H54 (cell line): Measurements from ENCODE around the gene PDE2A.

Source experiments
- DNase-seq: peaks from one replicate; pipeline ENCODE4 v3.0.0; 2011; ENCODE audit warnings: low spot score, mixed read lengths; ENCODE audit not compliant: insufficient read length
- FAIRE-seq: peaks from 3 replicates; lab custom pipeline; 2011; peaks lifted over from hg19 to GRCh38; lab: Jason Lieb, UNC
- POLR2A ChIP-seq: IDR thresholded peaks from 2 replicates; pipeline ENCODE4 v1.6.1; 2011; ENCODE audit warnings: low read depth, mild to moderate bottlenecking, low read length

PDE2A gene

GRCh38 chr11:72624496-72625201, 49.6 kb downstream of the PDE2A start:
- no peak for FAIRE-seq
- DNase-seq = no peak
- no peak for TF ChIP-seq POLR2A

- FAIRE-seq = no peak
Observed at GRCh38 chr11:72623052-72623451, 51.2 kb downstream of the PDE2A start.

GRCh38 chr11:72621008-72621610, 53.1 kb downstream of the PDE2A start:
- FAIRE-seq (no peak), DNase-seq (no peak)

More at GRCh38 chr11:72623052-72623451, 51.2 kb downstream of the PDE2A start:
- no peak for TF ChIP-seq POLR2A
- DNase-seq = no peak

GRCh38 chr11:72618803-72619202, 55.4 kb downstream of the PDE2A start:
- TF ChIP-seq POLR2A = no peak
- FAIRE-seq (no peak), DNase-seq (no peak)

More at GRCh38 chr11:72621008-72621610, 53.1 kb downstream of the PDE2A start:
- TF ChIP-seq POLR2A = no peak

GRCh38 chr11:72617080-72617762, 57.0 kb downstream of the PDE2A start:
- DNase-seq (peak; percentile 43), FAIRE-seq (no peak)
- TF ChIP-seq POLR2A = no peak

- TF ChIP-seq POLR2A = no peak
- DNase-seq = no peak
- FAIRE-seq = no peak
Observed at GRCh38 chr11:72616655-72617054, 57.6 kb downstream of the PDE2A start.

- no peak for TF ChIP-seq POLR2A
- FAIRE-seq (no peak), DNase-seq (no peak)
Observed at GRCh38 chr11:72615329-72615728, 58.9 kb downstream of the PDE2A start.

- DNase-seq (no peak), FAIRE-seq (no peak)
- TF ChIP-seq POLR2A = no peak
Observed at GRCh38 chr11:72614381-72614780, 59.8 kb downstream of the PDE2A start.

- FAIRE-seq = no peak
- TF ChIP-seq POLR2A = no peak
- no peak for DNase-seq
Observed at GRCh38 chr11:72613977-72614376, 60.2 kb downstream of the PDE2A start.

GRCh38 chr11:72613450-72613849, 60.8 kb downstream of the PDE2A start:
- FAIRE-seq (no peak), DNase-seq (no peak)
- no peak for TF ChIP-seq POLR2A

GRCh38 chr11:72609476-72609875, 64.7 kb downstream of the PDE2A start:
- no peak for FAIRE-seq
- no peak for TF ChIP-seq POLR2A
- no peak for DNase-seq

- FAIRE-seq = no peak
- DNase-seq = no peak
- no peak for TF ChIP-seq POLR2A
Observed at GRCh38 chr11:72609045-72609444, 65.2 kb downstream of the PDE2A start.

GRCh38 chr11:72607496-72607895, 66.7 kb downstream of the PDE2A start:
- no peak for FAIRE-seq
- TF ChIP-seq POLR2A = no peak
- no peak for DNase-seq

- DNase-seq (no peak), FAIRE-seq (no peak)
- no peak for TF ChIP-seq POLR2A
Observed at GRCh38 chr11:72606748-72607468, 67.3 kb downstream of the PDE2A start.
